Activated naive CD4-positive, alpha-beta T cell treated with Interleukin-2 at 50 U/mL for 16 hours (primary cell): ENCODE results near the gene EPG5.
"Not testable (repeated sequence)": the region's sequence is repeated elsewhere in the genome, so short reads cannot be mapped to it uniquely, and the experiment has no call there.

Experiments used
- DNase-seq: peaks from one replicate; pipeline ENCODE4 v3.0.0-alpha.2; 2020

Gene EPG5

DNA sequence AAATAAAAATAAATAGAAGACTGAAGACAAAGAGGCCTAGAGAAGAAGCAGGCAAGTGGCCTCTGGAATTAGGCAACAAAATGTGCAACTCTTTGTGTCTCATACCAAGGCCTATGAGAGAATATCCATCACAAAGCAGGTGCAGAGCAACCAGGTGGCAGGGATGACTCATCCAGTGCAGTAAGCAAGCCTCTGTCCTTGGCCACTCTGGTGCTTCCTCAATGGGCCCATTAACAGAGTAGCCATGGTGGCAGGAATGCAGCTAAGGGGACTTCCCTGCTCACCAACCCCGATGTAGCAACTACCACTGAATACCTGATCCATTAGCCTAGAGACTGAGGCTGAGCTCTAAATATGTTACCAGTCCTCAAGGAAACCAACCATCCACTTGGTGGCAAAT, 11.0 kb upstream of the EPG5 start:
- DNase-seq, result no peak

DNA sequence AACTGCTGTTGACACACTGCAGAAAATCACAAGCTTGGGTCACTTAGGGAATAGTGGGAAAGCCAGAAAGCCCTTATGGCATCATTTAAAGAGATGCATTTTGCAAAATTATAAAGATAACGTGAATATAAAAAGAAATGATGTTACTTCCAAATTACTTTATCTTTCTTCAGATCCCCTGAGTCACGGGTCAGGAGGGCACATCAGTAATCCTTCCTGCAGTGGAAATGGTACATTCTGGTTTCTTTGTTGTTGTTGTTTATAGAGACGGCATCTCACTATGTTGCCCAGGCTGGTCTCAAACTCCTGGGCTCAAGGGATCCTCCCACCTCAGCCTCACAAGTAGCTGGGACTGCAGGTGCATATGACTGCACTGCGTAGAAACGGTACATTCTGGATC, 9.8 kb upstream of the EPG5 start:
- no peak for DNase-seq

DNA sequence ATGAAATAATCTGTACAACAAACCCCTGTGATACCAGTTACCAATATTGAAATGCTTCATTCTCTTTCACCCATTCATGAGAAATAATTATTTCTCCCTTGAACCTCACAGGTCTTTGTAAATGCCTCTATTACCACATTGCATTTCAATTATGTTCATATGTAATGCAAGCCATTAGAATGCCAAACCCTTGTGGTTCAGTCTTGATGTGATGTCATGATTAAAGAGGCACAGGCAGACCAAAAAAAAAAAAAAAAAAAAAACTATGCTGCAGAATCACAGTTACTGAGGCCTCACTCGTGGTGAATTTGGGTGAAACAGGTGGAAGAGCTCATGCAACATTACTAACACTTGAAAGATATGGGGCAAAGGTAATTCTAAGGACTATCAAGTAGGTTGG, 9.4 kb upstream of the EPG5 start:
- no peak for DNase-seq

DNA sequence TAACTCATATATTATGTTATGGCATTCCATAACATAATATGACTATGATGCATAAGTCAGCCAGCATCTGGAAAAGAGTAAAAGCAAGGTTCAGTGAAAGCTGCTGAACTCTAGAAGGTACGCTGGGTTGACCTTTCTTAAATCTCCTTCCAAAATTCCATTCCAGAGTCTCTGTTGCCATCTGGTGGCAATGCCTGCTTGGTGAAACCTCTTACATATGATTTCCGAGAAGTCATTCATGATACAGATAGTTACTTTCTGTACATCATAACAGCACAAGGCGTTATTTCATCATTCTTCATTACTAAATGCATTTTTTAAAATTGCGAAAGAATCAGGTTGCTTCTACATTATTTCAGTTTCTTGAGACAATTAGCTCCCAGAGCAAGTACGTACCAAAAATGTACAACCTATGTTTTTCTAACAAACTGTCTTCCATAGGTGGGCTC, 7.0 kb upstream of the EPG5 start:
- peak; percentile 71 for DNase-seq

DNA sequence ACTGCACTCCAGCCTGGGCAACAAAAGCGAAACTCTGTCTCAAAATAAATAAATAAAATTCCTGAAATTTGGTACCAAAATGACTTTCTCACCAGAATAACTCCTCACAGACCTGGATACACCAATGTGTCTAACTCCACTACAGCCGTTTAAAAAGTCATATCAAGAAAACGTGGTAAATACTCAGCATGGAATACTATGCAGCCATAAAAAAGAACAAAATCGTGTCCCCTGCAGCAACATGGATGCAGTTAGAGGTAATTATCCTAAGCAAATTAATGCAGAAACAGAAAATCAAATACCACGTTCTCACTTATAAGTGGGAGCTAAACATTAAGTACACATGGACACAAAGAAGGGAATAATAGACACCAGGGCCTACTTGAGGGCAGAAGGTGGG, 2.2 kb downstream of the EPG5 start:
- DNase-seq, result not testable (repeated sequence)

DNA sequence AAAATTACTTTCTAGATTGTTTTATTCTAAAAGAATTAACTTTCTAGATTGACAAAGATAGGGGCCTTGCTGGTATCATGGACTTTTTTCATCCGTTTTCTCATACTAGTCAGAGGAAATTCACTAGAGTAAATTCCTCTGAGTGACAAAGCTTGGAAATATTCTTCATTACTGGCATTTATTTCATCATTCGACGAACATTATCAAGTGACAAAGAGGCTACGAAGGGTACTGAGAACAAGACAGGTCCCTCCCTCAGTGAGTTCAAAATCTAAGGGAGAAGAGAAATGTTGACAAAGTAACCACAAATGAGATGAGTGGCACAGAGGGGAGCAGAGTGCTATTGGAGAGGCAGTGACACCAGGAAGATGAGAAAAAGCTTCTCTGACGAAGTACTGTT, 4.3 kb downstream of the EPG5 start:
- DNase-seq, result no peak

DNA sequence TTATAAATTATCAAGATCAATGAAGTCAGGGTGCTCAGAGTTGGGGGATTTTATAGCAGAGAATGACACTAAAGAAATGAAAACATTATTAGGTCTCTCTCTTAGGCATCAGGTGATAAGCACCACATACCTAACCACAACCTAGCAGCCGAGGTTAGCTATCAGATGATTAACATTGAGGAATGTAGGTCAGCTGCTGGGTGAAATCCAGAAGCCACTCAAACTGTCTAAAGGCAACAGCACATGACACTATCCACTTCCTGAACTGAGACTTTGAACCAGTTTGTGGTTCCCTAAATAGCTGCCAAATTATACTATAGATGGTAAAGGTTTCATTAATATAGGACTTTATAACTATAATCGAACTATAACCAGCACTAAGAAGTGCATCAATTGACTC, 4.7 kb downstream of the EPG5 start:
- DNase-seq, result peak; percentile 45

DNA sequence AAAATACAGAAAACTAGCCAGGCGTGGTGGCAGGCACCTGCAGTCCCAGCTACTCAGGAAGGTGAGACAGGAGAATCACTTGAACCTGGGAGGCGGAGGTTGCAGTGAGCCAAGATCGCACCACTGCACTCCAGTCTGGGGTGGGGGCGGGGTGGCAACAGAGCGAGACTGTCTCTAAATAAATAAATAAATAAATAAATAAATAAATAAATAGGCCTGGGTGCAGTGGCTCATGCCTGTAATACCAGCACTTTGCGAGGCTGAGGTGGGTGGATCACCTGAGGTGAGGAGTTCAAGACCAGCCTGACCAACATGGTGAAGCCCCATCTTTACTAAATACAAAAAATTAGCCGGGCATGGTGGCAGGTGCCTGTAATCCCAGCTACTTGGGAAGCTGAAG, 7.6 kb downstream of the EPG5 start:
- not testable (repeated sequence) for DNase-seq

DNA sequence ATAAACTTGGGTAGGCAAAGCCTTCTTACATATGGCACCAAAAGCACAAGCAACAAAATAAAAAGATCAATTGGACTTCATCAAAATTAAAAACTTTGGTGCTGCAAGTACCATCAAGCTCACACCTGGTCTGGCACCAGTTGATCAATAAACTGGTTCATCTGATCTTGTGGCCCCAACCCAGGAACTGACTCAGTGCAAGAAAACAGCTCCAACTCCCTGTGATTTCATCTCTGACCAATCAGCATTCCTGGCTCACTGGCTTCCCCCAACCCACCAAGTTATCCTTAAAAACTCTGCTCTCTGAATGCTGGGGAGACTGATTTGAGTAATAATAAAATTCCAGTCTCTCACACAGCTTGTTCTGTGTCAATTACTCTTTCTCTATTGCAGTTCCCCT, 8.4 kb downstream of the EPG5 start:
- DNase-seq, result no peak

DNA sequence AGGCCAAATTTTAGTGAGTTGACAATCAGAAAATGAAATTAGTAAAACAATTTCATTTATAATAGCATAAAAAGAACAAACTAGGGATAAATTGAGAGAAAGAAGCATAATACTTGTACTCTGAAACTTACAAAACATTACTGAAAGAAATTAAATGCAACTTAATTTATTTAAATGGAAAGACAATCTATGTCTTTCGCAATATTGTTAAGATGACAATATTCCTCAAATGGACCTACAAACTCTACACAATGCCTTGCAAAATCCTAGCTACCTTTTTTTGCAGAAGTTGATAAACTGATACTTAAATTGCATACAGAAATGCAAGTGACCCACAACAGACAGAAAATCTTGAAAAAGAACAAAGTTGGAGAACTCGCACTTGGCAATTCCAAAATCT, 9.1 kb downstream of the EPG5 start:
- DNase-seq, result no peak

DNA sequence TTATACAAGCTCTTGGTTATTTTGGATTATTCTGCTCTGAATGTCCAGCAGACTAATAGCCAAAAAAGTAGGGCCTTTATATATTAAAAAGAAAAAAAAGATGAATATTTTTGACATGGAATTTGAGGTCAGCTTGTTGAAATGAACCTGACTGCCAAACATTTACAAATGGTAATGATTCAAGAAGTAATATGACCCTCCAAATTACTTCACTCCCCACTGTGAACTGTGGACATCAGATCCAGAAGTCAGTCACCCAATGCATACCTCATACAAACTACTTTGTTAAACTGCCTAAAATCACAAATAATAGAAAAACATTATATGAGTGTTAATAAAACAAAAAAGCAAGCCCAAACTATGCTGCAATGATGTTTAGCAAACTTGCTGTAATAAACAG, 10.0 kb downstream of the EPG5 start:
- no peak for DNase-seq

DNA sequence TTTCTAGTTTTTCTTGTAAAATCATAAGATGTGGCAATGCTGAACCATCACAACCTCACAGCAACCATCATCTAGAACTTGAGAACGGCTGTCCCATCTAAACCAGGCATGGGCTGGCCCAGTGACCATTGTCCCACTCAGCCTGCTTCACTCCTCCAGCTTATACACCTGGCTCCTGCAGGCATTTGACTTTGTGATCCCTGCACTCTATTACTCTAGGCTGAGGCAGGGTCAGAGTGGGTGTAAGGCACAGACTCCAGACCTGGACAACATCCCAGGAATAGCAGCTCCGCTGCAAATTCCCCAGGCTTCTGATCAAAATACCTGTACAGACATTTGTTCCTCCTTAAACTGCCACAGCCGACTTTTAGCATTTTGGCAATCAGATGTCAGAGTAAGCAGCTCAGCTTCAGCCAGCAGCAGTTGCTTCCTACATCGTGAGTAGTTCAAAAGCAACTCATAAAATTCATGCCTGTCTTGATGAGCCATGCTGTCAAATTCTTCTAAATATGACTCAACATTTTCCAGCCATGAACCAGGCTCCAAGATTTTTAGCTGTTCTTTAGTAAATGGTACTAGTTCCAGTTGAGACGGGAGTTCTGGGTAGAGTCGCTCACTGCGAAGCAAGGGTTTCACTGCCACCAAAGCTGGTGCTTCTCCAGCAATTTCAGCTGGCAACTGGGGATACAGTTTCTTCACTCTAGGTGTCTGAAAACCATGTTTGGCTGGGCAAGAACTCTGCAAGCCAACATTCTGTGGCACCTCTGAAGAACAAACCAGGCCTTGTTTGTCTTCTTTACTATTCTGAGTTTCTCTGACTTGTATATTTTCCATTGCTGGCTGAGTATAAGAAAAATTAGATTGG, 12.8 kb downstream of the EPG5 start:
- no peak for DNase-seq

DNA sequence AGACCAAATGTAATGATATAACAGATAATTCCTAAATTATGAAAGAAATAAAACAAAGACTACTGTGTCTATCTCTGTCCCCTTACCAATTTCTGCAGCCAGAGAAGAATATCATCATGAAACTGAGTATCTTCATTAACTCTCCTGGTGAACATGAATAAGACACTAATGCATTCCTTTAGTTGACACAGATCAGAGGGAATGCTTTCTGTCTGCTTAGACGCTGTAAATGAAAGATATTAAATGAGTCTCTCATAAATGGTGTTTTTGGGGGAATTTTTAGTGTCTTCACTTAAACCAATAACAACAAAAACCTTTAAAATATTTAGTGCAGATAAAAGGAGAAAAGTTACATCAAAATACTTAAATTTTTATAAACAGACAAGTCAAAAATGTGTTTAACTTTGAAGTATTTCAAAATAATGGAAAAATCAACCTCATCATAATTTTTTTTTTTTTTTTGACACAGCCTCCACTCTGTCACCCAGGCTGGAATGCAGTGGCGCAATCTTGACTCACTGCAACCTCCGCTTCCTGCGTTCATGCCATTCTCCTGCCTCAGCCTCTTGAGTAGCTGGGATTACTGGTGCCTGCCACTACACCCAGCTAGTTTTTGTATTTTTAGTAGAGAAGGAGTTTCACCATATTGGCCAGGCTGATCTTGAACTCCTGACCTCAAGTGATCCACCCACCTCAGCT, 16.0 kb downstream of the EPG5 start:
- no peak for DNase-seq

DNA sequence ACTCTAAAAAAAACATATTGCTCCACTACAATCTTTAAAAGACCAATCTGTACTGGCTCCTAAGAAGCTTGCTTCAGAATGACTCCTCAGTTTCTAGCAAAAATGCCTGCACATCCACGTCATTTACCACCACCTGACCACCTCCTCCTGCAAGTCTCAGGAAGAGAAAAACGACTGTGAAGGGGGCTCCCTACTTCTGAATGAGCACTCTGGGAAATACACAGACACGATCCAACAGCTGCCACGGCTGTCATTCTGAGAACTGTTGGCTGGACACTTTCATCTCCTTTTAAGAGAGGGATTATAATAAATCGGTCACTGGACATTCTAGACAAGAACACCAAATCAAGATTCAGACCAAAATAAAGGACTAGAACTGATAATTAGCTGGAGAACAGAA, 21.5 kb downstream of the EPG5 start:
- DNase-seq, result no peak

DNA sequence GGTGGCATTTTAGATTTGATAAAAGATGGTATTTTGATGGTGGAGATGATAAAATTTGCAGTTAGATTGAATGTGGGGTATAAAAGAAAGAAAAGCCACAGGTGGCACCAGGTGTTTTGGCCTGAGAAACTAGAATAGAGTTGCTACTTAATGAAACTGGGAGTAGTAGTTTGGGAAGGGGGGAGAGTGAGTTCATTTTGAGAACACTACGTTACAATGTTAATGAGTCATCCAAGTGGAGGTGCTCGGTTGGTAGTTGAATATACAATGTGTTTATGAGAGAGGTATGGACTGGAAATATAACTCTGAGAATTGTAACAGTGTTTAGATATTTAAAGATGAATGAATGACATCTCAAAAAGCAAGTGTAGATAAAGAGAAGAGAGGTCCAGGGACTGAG, 26.4 kb downstream of the EPG5 start:
- DNase-seq, result no peak

DNA sequence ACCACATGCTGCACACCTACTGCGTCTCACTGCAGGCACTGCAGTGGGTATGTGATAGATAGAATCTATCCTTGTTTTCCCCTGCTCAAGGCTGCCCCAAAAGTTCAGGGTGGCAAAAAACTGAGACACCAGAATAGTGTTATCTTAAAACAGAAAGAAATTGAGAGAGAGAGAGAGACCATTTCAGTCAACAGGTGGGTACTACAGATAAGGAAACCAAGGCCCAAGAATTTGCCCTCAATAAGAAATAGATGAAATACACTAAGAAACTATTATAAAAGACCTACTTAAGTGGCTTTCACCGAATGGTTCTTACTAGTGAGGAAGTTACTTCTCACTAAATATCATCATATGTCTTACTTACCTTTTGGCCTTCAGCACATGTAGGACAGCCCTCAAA, 27.9 kb downstream of the EPG5 start:
- no peak for DNase-seq

DNA sequence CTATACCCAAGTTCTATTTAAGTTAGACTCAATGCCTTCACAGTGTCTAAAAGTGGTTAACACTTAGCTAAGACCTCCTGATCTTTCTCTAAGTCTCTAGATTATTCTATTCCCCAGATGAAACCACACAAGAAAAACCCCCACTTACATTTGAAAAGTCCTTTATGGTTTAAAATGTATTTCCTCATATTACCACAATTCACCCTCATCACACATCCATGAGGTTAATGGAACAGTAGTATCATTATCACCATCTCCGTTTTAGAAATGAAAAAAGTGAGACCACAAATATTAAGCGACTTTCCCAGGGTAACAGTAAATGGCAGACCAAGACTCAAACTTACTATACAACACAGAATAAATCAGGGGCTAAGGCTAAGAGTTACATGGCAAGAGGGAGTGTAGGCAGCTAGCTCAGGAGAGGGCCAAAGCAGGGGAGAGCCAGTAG, 28.6 kb downstream of the EPG5 start:
- DNase-seq, result no peak

DNA sequence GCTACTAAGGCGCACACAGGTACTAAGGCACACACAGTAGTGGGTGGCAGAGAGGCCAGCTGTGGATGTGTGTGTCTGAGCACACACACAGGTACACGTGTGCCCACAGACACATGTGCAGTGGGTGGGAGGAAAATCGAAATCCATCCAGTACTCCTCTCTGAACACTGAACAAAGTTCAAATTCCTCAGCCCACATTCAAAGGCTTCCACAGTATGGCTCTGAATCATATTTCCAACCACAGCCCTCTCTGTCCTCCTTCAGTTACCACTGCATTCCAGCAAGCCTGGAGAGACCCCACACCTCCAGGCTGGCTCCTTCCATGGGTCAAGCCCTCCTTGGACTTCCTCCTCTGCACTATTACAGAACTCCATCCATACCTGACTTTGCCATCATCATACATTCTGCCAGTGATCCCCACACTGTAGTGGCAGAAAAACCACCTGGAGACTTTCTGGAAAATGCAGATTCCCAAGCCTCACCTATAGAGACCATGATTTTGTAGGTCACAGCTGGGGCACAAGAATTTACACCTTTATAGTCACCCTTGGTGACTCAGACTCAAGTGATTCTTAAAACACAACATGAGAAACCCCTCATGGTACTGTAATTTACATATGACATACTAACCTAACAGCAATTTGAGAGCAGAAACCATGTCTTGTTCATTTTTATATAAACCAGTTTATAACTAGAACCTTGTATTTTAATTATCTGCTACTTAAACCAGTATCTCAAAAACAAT, 31.4 kb downstream of the EPG5 start:
- DNase-seq, result no peak

DNA sequence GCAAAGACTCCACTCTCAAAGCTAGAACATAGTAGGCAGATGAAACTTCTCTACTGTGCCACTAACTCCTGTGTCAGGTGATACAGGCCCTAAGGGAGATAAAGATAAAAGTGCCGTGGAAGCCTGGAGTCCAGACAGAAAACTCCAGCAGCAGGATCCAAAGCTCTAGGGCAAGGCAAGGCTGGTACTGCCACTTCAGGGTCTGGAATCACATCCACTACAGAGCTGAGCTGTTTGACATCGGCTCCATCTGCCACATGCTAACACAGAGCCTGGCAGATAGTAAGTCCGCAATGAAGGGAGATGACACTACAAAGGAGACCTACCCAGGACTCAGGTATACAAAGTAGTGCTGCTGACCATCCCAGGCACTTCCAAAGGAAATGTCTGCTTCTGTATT, 34.4 kb downstream of the EPG5 start:
- DNase-seq, result no peak

DNA sequence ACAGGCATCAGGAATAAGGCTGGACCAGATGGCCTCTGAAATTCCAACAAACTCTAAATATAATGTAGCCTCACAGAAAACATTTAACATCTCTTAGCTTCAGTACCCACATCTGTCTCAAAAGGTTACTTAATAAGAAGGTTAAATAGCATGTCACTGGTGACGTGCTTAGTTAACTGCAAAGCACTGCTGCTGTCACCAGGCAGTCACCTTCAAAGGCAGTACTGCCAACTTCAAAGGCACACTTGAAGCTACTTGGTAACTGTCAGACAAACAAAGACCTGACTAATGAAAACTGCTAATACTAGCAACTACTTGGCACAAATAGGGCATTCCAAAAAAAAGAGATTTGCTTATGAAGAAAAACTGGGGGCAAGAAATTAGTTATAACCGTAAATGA, 36.2 kb downstream of the EPG5 start:
- no peak for DNase-seq

DNA sequence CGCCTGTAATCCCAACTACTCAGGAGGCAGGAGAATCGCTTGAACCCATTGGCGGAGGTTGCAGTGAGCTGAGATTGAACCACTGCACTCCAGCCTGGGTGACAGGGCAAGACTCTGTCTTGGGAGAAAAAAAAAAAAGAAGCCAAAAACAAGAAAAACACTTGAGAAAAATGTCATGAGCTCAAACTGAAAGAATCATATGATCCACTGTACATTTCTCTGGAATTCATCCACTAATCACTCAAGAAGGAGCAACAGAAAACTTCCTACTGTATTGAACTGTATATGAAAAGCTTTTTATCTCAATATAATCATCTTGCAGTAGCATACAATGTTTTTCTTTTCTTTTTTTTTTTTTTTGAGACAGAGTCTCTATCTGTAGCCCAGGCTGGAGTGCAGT, 40.4 kb downstream of the EPG5 start:
- DNase-seq, result no peak

DNA sequence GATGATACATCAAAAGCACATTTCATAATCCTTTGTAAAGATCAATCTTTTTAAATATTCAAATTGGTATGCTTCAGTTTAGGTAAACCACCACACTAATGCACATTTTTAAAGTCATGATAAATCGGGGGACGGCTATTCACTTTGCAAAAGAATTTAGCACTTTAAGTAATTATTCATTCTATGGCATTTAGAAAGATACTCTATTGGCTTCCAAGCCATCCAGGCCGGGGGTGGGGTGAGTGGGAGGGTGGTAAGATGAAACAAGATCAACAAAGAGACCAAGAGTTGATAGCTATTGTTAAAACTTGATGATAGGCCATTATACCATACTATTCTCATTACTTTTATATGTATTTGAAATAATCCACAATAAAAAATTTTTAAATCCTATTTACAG, 41.0 kb downstream of the EPG5 start:
- no peak for DNase-seq

DNA sequence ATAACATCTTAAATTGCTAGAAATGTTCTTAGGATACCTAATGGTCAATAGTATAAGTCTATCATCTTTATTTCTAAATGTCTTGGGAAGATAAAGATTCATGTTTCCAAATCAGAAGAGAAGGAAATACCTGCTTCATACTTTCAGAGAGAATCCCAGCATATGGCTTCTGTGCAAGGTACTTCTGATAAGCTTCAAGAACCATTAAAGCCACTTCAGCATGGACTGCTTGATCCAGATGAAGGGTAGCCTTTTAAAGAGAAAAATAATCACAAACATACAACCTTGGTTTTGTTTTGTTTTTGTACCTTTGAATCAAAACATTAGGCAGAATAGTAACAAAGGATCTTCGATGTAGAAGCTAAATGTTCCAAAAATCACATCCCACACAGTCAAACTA, 44.0 kb downstream of the EPG5 start:
- no peak for DNase-seq

DNA sequence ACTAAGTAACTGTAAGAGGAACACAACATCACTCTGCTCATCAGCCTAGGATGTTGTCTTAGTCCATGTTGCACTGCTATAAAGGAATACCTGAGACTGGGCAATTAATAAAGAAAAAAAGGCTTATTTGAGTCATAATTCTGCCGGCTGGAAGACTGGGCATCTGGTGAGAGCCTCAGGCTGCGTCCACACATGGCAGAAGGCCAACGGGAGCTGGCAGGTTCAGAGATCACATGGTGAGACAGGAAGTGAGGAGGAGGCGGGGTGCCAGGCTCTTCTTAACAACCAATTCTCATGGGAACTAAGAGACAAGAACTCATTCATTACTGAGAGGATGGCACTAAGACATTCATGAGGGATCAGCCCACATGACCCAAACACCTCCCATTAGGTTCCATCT, 46.8 kb downstream of the EPG5 start:
- DNase-seq, result no peak
